ENCODE results near the gene FADS1.
A peak's percentile ranks its signal among the peaks of the same experiment; 100 is the strongest.

Gene FADS1

GRCh38 chr11:61762798-61763197 is 54.0 kb downstream of the FADS1 start:
- no peak for DNase-seq (ENCODE audit: low read depth in 4 of 4, low spot score in 1 of 4)

GRCh38 chr11:61762223-61762615 is 54.6 kb downstream of the FADS1 start:
- no peak for DNase-seq (ENCODE audit: low read depth in 4 of 4, low spot score in 1 of 4)

- DNase-seq (ENCODE audit: low read depth in 4 of 4, low spot score in 1 of 4), result no peak
These were observed 55.2 kb downstream of the FADS1 start for GRCh38 chr11:61761440-61762222.

GRCh38 chr11:61760946-61761345 is 55.9 kb downstream of the FADS1 start:
- no peak for DNase-seq (ENCODE audit: low read depth in 4 of 4, low spot score in 1 of 4)

- no peak for DNase-seq (ENCODE audit: low read depth in 4 of 4, low spot score in 1 of 4)
These were observed 59.5 kb downstream of the FADS1 start for GRCh38 chr11:61757213-61757862.

GRCh38 chr11:61756452-61757212 is 60.2 kb downstream of the FADS1 start:
- DNase-seq (ENCODE audit: low read depth in 4 of 4, low spot score in 1 of 4), result no peak

- no peak for DNase-seq (ENCODE audit: low read depth in 4 of 4, low spot score in 1 of 4)
These were observed 60.7 kb downstream of the FADS1 start for GRCh38 chr11:61756147-61756451.

- DNase-seq (ENCODE audit: low read depth in 4 of 4, low spot score in 1 of 4), result no peak
These were observed 62.0 kb downstream of the FADS1 start for GRCh38 chr11:61754534-61755482.

GRCh38 chr11:61753672-61754071 is 63.1 kb downstream of the FADS1 start:
- DNase-seq (ENCODE audit: low read depth in 4 of 4, low spot score in 1 of 4), result no peak

- no peak for DNase-seq (ENCODE audit: low read depth in 4 of 4, low spot score in 1 of 4)
These were observed 63.8 kb downstream of the FADS1 start for GRCh38 chr11:61752925-61753521.

- DNase-seq (ENCODE audit: low read depth in 4 of 4, low spot score in 1 of 4), result peak; percentile 17 to 39 (median 36)
These were observed 64.5 kb downstream of the FADS1 start, which contains the start of gene MYRF for GRCh38 chr11:61752117-61752924. Gene MYRF (plus strand): TSS chr11:61752636. CDS start chr11:61752745, 109 bp downstream.

GRCh38 chr11:61751384-61751783 is 65.4 kb downstream of the FADS1 start:
- DNase-seq (ENCODE audit: low read depth in 4 of 4, low spot score in 1 of 4), result no peak

GRCh38 chr11:61750631-61751273 is 66.1 kb downstream of the FADS1 start:
- no peak for DNase-seq (ENCODE audit: low read depth in 4 of 4, low spot score in 1 of 4)
